GDM1 (cell line): Measurements from ENCODE around the gene AGBL1.

Source experiments
- DNase-seq: peaks from one replicate; lab custom pipeline; 2025; lab: John Stamatoyannopoulos, UW

The AGBL1 gene

DNA sequence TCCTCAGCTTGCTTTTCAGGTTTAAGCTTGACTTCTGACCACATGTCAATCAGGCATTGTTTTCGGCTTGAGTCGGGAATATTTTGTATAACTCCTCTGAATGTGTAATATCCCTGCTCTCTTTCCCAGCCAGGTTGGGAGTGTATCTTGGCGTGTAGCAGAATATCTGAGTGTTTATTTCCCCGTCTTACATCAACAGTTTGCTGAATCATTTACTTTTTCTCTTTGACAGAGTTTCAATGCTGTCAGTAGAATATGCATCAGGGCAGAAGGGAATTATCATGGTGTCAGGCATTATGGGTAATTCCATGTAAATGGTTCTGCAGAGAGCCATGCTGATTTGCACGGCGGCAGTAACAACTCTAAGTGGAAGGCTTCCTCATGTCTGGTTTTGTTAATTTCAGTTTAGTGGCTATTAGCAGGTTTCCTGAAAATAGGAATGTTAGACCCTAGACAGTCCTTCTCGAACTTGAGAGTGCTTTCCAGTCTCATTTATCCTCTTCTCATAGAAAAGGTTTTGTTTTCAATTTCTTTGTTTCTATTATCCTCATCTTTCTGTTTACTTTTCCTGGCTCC, 566.3 kb downstream of the AGBL1 start:
- DNase-seq = no peak

DNA sequence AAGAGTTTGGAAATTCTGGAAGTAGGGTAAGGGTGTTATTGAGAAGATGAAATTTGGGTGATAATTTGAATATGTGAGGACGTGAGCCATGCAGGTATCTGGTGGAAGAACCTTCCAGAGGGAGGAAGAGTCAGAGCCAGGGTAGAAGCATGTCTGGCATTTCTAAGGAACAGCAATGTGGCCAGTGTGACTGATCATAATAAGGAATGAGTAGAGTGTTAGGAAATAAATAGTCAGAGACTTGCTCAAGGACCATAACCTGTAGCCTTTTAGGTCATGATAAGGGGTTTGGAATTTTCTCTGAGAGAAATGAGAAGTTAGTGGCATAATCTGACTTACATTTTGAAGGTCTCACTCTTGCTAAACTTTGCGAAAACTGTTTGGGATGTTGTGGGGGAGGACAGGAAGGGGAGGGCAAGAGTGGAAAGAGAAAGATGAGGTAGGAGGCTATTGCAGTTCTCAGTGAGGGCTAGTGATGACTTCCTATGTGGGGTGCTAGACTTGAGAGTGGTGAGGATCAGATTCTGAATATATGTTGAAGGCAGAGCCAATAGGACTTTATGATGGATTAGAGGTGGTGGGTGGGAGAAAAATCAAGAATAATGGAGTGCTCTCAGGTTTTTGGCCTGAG, 568.3 kb downstream of the AGBL1 start:
- DNase-seq = no peak

DNA sequence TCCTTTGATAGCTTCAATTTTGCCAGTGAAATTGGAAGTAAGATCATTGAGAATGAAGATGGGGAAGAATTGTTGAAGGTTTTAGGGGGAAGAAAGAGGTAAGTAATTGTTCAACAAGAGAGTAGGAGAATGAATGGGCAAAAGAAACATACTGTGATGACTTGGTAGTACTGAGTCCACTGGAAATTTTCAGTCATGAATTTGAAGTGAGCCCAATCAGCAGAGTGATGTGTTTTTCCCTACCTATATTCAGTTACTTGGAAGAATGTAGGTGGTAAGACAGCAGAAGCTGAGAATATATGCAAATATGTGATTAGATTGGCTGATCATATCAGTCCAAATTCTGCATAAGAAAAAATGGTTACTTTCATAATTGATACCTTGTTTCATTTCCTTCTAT, 569.6 kb downstream of the AGBL1 start:
- DNase-seq = no peak

DNA sequence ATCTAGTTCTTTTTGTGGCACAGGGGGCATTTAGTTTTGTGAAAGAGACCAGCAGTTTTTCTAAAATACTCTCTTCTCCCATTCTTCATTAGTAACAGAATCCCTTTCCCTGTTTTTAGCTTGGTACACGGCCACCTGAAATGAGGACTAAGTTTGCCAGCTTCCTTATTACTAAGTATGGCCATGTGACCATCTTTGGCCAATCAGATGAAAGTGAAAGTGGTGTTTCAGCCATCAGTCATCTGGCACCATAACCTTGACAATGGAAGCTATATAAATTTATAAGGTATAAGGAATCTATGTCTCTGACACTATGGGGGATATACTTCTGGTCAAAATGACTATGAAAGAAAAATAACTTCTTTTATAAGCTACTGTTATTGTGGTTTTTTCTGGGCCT, 570.4 kb downstream of the AGBL1 start:
- no peak for DNase-seq

DNA sequence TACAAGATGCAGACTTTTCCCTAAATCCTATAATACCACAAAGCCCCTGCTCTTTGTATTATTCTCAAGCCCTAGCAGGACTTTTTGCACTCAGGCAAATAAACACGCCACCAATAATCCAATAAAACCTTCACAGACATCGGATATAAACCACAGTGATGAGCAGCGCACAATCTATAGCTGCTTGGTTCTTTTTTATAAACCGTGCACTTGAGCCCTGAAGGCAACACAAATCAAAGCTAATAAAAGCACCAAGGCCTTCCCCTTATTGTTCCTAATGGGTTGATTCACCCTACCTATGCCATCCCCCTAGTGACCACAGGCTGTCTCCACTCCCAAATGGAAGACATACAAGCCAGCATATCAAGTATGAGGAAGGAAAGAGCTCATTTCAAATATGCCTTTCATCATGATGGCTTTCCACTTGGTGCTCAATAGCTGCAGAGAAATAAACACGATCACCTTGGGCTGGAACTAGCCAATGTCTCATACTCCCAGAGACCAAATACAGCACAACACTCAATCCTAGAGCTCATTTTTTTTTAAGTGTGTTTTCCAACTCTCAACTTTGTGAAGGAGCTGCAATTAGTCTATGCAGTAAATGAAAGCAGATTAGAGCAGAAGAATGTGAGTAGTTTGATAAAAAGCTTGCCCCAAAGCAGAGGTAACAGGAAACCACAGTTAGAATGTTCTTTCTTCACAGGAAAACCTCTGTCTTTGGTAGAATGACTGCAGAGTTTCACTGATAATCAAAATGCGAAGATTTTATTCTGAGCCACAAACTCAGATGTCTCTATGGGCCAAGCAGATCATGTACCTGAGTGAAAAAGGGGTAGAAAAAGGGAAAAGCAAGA, 573.9 kb downstream of the AGBL1 start:
- no peak for DNase-seq

DNA sequence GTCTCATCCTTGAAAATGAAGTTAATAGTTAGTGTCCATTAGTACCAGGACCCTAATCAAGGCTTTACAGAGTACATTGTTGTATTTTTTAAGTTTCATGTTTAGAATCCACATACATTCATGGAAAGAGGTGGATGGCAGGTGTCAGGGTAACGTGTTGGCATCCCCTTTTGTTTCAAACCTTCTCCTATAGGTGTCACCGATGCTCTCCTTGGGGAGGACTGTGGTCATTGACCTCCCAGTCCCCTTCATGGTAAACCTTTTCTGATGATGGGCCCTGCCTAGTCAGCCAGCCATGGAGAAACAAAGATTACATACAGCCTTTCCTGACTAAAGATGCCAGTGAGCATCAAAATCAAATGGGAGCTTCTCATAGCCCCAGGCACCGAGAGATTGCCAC, 574.8 kb downstream of the AGBL1 start:
- no peak for DNase-seq

DNA sequence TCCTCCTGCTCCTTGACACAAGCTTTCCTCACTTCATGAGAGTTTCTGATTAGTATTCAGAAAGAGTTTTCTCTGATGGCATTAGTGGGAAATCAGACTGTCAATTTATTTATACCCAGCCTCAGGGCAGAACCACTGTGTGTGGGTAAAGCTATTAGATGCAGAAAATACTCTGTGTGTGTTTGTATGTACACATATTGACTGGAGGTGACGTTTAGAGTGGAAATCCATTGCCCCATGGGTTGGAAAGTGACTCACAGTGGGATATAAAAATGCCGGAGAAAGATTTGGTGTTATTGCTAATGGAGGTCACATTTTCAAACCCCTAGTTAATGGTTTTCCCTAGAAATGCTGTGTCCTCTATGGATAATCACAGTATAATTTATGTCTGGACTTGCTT, 577.6 kb downstream of the AGBL1 start:
- no peak for DNase-seq

DNA sequence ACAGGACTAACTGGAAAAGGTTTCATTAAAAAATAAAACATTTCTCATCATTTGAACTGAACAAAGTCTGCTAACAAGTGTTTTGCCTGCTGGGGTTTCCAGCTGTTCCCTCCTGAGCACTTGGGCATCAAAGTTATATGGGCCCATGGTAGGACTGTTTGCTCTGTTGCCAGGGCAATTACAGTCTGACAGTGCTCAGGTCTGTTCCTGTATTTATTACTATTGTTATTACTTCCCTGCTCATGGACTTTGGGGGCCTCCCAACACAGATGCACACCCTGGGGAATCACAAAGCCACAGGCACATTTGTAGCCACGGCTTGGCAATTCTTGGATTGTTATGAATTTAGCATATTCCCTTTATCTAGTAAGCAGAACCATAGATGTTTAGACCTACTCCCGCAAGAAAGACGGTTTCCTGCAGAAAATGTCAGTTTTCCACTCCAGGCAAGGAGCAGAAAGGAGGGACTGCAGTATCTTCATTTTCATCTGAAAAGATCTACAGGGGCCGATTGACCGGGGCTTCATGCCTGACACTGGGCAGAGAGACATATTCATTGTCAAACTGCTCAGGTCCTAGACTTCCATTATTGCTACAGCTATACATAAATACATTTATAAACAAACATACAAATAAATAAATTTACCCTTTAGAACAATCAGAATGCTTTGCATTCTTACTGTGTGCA, 580.2 kb downstream of the AGBL1 start:
- no peak for DNase-seq

DNA sequence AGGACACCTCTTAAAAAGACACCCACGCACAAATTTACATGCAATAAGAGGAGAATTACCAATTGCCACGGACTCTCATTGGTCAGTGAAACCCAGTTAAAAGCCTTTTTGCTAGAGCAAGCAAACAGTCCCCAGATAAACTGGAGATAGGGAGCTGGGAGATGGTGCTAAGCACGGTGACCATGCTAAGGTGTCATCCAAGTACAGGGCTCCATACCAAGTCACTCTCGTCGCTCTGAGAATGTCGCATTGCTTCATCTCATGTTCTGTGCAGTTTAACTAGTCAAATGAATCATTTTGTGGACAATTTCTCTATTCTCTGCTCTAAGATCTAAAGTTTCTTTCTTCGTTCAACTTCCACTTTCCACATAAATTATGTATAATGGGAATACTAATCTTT, 581.9 kb downstream of the AGBL1 start:
- no peak for DNase-seq

DNA sequence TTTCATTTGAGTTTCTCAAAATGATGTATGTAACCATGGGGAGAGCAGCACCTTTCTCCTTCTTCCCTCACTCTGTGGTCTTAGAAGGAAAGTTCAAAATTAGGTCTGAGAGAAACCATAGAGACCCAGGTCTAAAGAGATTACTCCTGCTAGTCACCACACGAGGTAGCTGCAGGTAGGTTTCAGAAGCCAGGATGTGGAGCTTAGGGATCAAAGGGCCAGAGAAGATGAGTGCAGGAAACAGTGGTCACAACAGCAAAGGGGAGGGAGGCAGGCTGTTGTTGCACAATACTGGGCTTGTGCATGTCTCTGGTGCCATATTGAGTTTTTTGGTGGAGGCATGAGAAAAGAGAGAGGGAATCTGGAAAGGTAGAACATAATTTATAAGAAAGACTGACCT, 583.6 kb downstream of the AGBL1 start:
- DNase-seq = no peak

DNA sequence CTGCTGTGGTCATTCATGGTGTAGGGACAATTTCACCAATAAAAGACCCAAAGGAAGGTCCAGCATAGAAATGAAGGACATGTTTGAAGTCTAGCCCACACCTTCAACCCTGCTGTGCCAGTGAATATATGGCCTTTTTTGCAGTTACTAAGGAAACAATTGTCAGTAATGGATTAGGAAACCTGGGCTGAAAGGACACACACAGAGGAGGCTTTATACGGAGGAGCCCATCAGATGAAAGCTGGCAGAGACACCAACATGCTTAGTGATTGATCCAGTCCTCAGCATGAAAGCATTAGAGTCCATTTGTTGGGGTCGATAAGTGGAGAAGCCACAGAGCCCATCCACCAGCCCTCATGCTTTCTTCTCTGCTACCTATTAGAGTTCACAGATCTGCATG, 584.3 kb downstream of the AGBL1 start:
- DNase-seq = no peak

DNA sequence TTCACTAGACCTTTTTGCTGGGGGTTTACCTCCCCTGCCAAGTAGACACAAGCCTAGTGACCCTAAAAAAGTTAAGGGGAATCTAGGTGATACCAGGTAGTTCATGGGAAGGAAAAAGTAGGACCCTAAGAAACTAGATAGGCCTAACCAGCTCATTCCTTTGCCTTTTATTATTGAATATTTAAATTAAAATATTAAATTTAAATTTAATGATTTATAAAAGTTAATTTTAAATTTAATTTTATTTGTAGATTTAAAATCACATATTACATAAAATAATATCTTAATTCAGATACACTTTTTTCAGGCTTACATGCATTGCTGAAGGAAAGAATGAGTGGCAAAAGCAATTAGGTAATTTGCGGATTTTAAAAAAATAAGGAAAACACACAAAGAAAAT, 584.9 kb downstream of the AGBL1 start:
- no peak for DNase-seq

DNA sequence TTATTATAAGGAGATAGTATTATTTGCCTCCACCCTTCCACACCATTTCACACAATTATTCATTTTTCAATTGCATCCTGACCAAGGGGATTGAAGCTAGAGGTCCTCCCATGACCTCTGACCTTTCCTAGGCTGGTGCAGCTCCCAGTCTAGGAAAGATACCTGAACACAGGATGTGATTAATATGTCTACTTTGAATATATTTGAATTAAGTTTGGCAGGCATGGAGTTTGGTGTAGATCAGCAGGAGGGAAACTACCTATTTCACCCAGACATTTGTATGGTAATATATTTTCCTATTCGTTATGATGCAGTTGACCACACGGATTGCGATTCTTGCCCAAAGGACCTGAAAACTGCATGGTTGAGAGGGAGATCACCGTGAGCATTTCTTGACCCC, 596.3 kb downstream of the AGBL1 start:
- no peak for DNase-seq

DNA sequence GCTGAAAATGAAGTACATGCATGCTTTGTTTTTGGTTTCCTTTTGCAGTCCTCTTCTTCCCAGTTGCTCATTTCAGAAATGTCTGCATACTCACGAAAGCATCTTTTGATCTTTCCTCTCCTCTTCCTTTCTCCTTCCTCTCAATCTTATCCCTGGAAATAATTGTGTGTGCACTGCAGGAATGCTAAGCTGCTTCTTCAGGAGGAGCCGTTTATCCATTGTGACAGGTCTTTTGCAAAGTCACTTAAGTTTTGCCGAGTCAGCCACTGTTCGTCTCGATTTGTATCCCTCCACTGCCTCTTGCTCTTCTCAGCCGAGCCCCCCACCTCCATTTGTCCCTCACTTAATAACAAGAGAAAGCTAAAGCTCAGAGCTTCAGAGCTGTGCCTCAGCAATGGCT, 597.6 kb downstream of the AGBL1 start:
- DNase-seq = no peak

DNA sequence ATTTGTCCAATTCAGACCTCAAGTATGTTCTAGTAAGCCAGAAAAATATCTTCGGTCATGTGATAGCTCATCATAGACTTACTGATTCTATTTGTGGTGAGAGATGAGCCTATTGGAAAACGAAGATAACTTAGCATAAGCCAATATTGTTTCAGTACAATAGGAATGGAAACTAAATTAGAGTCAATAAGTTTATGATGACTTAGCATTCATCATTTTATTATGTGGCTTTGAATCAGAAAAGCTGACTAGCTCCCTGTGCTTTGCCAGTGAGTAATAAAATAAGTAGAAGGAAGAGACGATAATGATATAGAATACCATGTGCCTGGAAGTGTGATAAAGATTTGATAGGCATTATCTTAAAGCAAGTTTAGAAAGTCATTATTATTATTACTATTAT, 605.6 kb downstream of the AGBL1 start:
- no peak for DNase-seq

DNA sequence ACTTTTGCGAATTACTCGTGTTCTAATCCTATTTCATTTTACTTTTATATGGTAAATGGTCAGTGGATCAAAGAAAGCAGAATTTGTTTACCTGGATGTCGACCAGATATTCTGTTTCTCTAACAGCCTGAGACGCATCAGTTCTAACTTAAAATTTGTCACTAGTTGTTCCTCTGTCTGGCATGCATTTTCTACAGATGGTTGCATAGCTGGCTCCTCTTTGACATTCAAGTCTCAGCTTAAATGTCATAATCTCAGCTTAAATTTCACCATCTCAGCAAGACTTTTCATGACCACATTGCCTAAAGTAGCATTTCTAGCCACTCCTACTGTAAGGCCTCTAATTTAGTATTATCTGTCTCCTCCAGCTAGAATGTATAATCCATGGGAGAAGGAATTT, 609.3 kb downstream of the AGBL1 start:
- no peak for DNase-seq

DNA sequence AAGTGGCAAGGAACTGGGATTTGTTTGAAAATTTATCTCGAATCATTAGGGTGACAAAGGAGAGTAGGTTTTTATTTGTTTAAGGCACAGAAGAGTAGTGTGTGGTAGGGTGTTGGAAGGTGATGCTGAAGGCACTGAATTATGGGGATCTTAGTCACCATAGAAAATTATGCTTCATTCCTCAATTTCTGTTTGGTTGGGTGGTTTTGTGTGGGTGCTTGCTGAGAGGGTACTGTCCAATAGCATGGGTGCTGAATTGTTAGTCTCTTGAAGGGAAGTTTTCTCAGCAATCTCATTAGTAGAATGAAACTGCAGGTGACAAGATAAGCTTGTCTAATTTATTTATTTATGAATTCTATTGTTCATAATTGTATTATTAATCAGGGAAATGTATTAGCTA, 610.9 kb downstream of the AGBL1 start:
- no peak for DNase-seq

DNA sequence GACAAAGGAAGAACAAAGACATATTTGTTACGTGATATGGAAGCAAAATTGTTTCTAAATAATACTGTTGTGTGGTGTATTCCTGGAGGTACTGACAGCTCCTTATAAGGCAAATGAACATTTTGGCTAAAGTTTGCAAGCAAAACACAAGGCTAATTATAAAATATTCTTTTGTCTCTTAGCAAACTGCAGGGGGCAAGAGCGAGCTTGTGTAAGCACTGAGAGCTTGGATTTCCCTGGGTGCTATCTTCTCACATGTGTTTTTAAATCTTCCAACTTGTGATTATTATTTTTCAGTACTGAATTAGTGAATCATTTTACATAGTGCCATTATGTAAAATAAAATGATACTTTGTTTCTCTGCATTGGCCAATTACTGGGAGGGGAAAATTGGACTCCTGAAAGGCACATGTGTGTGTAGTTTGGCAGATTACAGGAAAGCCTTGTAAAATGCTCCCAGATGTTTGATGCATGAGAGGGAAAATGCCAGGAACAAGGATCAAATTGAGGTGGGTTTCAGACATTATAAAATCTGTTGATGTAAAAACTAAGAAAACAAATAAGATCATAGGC, 611.5 kb downstream of the AGBL1 start:
- DNase-seq = no peak

DNA sequence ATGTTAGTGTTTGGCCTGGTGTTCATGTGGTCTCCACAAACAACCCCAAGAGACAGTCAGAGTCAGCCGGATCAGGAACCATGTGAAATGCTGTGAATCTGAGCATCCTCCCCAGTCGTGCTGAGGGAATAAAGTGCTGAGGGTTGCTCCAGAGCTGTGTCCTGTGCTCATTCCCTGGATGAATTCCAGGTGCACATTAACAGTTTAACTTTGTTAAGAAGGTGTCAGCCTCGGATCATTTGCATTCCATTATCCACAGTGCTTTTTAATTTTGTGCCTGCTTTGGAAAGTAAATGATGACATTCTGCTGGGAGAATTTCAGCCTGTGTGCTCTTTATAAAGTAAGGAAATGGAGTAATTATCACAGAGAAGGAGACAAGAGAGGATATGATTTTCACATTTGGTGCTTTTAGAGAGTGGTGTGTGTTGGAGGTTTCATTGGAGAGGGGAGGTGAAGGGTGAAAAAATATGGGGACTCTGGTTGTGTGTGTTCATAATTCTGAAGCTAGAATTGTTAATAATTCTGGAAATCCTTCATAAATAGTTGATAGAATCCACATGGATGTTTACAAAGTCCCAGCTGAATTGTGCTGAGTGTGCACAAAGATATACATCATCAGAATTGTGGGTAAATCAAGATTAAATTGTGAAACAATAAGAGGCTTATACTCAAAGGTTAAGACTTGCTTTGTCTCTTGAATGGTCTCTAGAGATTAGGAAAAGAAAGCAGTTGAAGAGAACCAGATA, 621.4 kb downstream of the AGBL1 start:
- no peak for DNase-seq

DNA sequence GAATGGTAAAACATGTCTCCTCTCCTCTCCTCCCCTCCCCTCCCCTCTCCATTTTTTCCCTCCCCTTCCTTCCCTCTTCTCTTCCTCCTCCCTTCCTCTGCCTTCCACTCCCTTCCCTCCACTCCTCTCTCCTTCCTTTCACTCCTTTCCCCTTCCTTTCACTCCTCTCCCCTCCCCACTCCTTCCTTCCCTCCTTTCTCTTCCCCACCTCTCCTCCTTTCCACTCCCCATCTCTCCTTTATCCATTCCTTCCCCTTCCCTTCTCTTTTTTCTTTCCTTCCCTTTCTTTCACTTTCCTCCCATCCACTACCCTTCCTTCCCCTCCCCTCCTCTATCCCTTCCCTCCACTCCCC, 621.9 kb downstream of the AGBL1 start:
- DNase-seq = no peak

DNA sequence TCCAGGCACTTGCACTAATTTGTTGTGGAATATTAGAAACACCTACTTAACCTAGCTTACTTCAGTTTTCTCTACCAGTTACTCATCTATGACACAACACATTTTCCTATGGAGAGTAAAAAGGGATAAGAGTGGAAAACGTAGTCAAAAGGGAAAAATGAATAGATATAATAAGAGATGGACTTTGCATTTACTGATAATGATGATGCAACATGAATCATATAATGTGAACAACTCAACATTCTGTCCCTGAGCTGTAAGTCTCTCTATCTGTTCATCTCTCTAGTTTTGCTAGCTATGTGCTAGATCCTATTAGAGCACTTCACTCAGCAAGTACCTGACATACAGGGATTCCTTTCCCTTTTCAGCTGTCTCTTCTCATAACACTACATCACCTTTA, 627.1 kb downstream of the AGBL1 start:
- no peak for DNase-seq

DNA sequence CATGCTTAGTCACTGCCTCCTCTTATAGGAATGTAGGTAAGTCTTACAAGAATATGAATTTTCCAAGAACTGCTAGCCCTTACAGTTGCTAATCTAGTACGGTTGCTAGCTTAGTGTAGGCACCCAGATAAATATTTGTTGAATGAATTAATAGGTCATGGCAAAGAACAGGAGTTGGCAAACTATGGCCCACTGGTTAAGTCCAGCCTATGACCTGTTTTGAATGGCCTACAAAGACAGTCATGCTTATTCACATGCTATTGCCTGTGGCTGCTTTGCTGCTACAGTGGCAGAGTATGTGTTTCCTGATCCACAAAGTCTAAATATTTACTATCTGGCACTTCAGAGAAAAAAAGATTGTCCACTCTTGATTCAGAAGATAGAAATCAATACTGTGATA, 631.8 kb downstream of the AGBL1 start:
- no peak for DNase-seq
